ENCODE results near the gene OPRL1. TPM values are rescaled to one million over a fixed set of nuclear protein-coding genes. Genes with fewer than 3 reads are reported as not detected.

Gene OPRL1
- total RNA-seq, 1 experiment from 2014 or later = 3.9 TPM

DNA sequence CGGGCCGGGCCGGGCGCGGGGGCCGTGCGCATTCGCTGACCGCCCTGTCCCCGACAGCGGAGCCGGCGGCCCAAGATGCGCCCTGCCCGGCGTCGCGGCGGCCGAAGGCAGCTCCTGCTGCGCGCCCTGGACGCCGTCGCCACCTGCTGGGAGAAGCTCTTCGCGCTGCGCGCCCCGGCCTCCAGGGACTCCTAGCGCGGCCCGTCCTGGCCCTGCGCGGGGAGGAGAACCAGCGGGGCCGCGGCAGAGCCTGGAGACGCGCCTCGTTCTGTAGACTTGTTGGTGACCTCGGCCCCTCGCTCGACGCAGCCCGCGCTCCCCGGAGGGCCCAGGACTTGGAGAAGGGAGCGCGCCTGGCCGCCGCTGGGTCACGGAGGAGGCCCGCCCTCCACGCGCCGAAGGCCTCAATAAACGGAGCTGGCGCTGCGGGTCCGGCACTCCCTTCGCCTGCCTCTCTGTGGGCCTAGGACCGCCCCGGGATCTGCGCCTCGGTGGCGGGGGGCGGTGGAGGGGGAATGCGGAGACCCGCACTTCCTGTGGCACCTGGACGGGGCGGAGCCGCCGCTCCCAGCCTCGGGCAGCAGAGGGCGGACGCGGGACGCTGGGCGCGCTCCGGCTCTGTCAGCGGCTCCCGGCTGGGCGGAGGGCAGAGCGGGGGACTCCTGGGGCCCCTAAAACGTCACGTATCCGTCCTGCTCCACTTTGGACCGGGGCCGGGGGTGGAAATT lies 41.2 kb upstream of the OPRL1 start:
- Histone ChIP-seq H3K36me3 (ENCODE audit: control insufficient read depth, insufficient read depth, low read length) (0 out of 2 replicates have a peak, but pooled peaks cover 2% of the 10 kb centered on the region), H3K4me1 (ENCODE audit: control insufficient read depth, insufficient read depth, low read length) (peaks cover 35% of the 10 kb centered on the region), H3K27me3 (ENCODE audit: control insufficient read depth, insufficient read depth, low read length) (no peaks in the 10 kb centered on the region), H3K9me3 (ENCODE audit: control insufficient read depth, insufficient read depth, low read depth, low read length) (no peaks in the 10 kb centered on the region), H3K4me3 (ENCODE audit: low read depth in 2 of 2, low read length in 2 of 2) (peak overlapping the region; percentile 43 to 58), H3K27ac (ENCODE audit: low read length) (peak overlapping the region; percentile 64)
- no TSS peak for BruUV-seq (replicated peaks)
- ChIA-PET POLR2A (no interaction called here), CTCF (interaction anchor here (0.7 to 2.2 kb wide), 8 partner anchors 8 to 59 kb away, joined by 3 to 14 read pairs (median 6); partner anchors contain the start of genes PRPF6, SAMD10, SOX18 and TCEA2)
- no peak for DNase-seq (ENCODE audit: low read depth, low spot score)
- in situ Hi-C loops (cut with HindIII; ENCODE audit: low pct_unique_long_range_greater_than_20kb, low sequenced_read_pairs) = no loop called here
- peak; percentile 79 for ATAC-seq
- intact Hi-C loops (cut with micrococcal nuclease; ENCODE audit: unreplicated experiment) = no loop called here
- TF ChIP-seq TCF7L2 (IDR thresholded peaks at IDR 0.05; ENCODE audit: low read depth, low read length) (no peak), SIN3A (IDR thresholded peaks at IDR 0.05; ENCODE audit: borderline replicate concordance, insufficient read depth, low read depth, low read length) (no peak), POLR2AphosphoS5 (IDR thresholded peaks at IDR 0.05; ENCODE audit: low read depth, low read length) (0 out of 2 replicates have a peak, but pooled peaks have one; percentile 47)
- TF ChIP-seq, protein P1, sequence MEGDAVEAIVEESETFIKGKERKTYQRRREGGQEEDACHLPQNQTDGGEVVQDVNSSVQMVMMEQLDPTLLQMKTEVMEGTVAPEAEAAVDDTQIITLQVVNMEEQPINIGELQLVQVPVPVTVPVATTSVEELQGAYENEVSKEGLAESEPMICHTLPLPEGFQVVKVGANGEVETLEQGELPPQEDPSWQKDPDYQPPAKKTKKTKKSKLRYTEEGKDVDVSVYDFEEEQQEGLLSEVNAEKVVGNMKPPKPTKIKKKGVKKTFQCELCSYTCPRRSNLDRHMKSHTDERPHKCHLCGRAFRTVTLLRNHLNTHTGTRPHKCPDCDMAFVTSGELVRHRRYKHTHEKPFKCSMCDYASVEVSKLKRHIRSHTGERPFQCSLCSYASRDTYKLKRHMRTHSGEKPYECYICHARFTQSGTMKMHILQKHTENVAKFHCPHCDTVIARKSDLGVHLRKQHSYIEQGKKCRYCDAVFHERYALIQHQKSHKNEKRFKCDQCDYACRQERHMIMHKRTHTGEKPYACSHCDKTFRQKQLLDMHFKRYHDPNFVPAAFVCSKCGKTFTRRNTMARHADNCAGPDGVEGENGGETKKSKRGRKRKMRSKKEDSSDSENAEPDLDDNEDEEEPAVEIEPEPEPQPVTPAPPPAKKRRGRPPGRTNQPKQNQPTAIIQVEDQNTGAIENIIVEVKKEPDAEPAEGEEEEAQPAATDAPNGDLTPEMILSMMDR (IDR thresholded peaks at IDR 0.05) = peak; percentile 95
- TF ChIP-seq, protein P2, sequence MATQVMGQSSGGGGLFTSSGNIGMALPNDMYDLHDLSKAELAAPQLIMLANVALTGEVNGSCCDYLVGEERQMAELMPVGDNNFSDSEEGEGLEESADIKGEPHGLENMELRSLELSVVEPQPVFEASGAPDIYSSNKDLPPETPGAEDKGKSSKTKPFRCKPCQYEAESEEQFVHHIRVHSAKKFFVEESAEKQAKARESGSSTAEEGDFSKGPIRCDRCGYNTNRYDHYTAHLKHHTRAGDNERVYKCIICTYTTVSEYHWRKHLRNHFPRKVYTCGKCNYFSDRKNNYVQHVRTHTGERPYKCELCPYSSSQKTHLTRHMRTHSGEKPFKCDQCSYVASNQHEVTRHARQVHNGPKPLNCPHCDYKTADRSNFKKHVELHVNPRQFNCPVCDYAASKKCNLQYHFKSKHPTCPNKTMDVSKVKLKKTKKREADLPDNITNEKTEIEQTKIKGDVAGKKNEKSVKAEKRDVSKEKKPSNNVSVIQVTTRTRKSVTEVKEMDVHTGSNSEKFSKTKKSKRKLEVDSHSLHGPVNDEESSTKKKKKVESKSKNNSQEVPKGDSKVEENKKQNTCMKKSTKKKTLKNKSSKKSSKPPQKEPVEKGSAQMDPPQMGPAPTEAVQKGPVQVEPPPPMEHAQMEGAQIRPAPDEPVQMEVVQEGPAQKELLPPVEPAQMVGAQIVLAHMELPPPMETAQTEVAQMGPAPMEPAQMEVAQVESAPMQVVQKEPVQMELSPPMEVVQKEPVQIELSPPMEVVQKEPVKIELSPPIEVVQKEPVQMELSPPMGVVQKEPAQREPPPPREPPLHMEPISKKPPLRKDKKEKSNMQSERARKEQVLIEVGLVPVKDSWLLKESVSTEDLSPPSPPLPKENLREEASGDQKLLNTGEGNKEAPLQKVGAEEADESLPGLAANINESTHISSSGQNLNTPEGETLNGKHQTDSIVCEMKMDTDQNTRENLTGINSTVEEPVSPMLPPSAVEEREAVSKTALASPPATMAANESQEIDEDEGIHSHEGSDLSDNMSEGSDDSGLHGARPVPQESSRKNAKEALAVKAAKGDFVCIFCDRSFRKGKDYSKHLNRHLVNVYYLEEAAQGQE (IDR thresholded peaks at IDR 0.05; ENCODE audit: insufficient read depth in 1 of 2, low read depth in 2 of 2, low read length in 1 of 2) = 0 out of 4 replicates have a peak, but pooled peaks of 1 of the 2 experiments have one; percentile 54

DNA sequence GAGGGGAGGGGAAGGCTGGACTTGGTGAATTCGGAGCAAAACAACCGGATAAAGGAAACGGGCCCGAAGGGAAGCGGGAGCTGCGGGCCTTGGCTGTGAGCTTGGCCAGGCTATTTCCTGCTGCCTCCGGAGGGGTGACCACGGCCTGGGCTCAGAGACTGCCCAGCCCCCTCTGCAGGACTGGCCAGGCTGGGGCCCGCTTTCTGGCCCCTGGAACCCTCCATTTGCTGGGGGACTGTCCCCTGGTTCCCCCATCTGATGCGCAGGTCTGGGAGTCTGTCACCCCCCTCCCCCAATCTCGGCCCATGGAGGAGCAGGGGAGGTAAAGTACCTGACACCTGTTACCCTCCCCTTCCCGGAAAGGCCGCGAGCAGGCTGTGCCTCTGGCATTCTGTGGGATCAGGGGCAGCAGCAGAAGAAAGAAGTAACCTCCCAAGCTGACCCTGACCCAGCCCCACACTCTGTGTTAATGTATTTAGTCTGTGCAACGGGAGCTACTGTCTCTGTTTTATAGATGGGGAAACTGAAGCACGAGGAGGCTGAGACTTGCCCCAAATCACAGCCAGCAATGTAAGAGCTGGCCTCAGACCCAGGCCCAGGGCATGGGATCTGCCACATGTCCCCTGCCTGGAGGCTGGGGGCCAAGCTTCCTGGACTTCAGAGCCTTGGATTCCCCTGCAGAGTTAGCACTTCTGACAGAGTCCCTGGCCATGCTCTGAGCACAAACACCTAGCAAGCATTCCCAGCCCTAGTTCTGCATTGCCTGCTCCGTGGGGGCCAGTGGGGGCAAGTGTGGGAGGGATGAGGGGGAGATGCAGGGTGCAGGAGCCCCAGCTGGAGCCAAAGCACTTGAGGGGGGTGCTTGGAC lies 40.4 kb upstream of the OPRL1 start:
- H3K27me3 ChIP-seq (ENCODE audit: control insufficient read depth, insufficient read depth, low read length) = no peaks in the 10 kb centered on the region
- intact Hi-C loops (cut with micrococcal nuclease; ENCODE audit: unreplicated experiment) (no loop called here), in situ Hi-C loops (cut with HindIII; ENCODE audit: low pct_unique_long_range_greater_than_20kb, low sequenced_read_pairs) (no loop called here)
- no peak for DNase-seq (ENCODE audit: low read depth, low spot score)
- ChIA-PET CTCF (interaction anchor here (1.2 to 2.2 kb wide), 5 partner anchors 10 to 59 kb away, joined by 4 to 14 read pairs (median 9); partner anchors contain the start of genes PRPF6, SAMD10, SOX18 and TCEA2), POLR2A (no interaction called here)
- ATAC-seq = peak; percentile 30
- no TSS peak for BruUV-seq (replicated peaks)
- peak overlapping the region; percentile 64 for H3K27ac ChIP-seq (ENCODE audit: low read length)
- TF ChIP-seq POLR2AphosphoS5 (IDR thresholded peaks at IDR 0.05; ENCODE audit: low read depth, low read length) (no peak), TCF7L2 (IDR thresholded peaks at IDR 0.05; ENCODE audit: low read depth, low read length) (no peak), SIN3A (IDR thresholded peaks at IDR 0.05; ENCODE audit: borderline replicate concordance, insufficient read depth, low read depth, low read length) (no peak)
- TF ChIP-seq, protein P2 (IDR thresholded peaks at IDR 0.05; ENCODE audit: insufficient read depth in 1 of 2, low read depth in 2 of 2, low read length in 1 of 2) = no peak
- TF ChIP-seq, protein P1 (IDR thresholded peaks at IDR 0.05) = no peak
- H3K36me3 ChIP-seq (ENCODE audit: control insufficient read depth, insufficient read depth, low read length) = 0 out of 2 replicates have a peak, but pooled peaks cover 2% of the 10 kb centered on the region
- no peaks in the 10 kb centered on the region for H3K9me3 ChIP-seq (ENCODE audit: control insufficient read depth, insufficient read depth, low read depth, low read length)
- H3K4me3 ChIP-seq (ENCODE audit: low read depth in 2 of 2, low read length in 2 of 2) = peak overlapping the region; percentile 43 to 58
- peaks cover 39% of the 10 kb centered on the region for H3K4me1 ChIP-seq (ENCODE audit: control insufficient read depth, insufficient read depth, low read length)

Data from Panc1 (cell line).